Colonic mucosa (tissue), 4 donors: ENCODE measurements around the gene NARS2. TPM values are rescaled to one million over a fixed set of nuclear protein-coding genes. Genes with fewer than 3 reads are reported as not detected.

Experiments used
- DNase-seq: peaks from one replicate; pipeline ENCODE4 v3.0.0-alpha.2; 2020
- H3K27ac ChIP-seq: fragments of 200-600 bp; one replicate; pipeline ENCODE4 v1.8.0; 2021
- H3K27me3 ChIP-seq: fragments of 200-600 bp; one replicate; pipeline ENCODE4 v1.8.0; 2021
- H3K36me3 ChIP-seq: fragments of 200-600 bp; one replicate; pipeline ENCODE4 v1.8.0; 2021
- H3K4me1 ChIP-seq: fragments of 200-600 bp; one replicate; pipeline ENCODE4 v1.8.0; 2021; ENCODE audit warnings: mild to moderate bottlenecking
- H3K4me3 ChIP-seq: fragments of 200-600 bp; one replicate; pipeline ENCODE4 v1.8.0; 2021
- H3K9ac ChIP-seq, 2 donors: one replicate each; pipeline ENCODE4 v1.7.0; 2013; ENCODE audit warnings: control low read depth in 2 of 2, low read depth in 2 of 2, low read length in 2 of 2
- H3K9me3 ChIP-seq: fragments of 200-600 bp; one replicate; pipeline ENCODE4 v1.8.0; 2021
- intact Hi-C: fragments of 100-400 bp; cut with DNase I; formaldehyde crosslinking; loops from one replicate; pipeline ENCODE4 v1.14.1; 2022
- total RNA-seq, 2 donors: library from RNA; stranded (reverse); fragmentation: NEBNext Ultra II Directional in 1 of 2; extraction: Animal tissue kit (Norgen Biotek cat#: 25700) in 1 of 2; gene quantifications; one replicate each; pipeline ENCODE4 v1.2.1, GENCODE V29; 2021
- TF ChIP-seq, protein P1 (sequence below): fragments of 200-600 bp; IDR thresholded peaks from one replicate; pipeline ENCODE4 v1.8.0; 2022; ENCODE audit warnings: antibody characterized with exemption, mild to moderate bottlenecking
- donor health status: healthy.
- donor health status: DM: no; HTN: no; CAD: no.
- donor health status: DM: no; HTN: no; CAD: no.

Gene NARS2, protein sequence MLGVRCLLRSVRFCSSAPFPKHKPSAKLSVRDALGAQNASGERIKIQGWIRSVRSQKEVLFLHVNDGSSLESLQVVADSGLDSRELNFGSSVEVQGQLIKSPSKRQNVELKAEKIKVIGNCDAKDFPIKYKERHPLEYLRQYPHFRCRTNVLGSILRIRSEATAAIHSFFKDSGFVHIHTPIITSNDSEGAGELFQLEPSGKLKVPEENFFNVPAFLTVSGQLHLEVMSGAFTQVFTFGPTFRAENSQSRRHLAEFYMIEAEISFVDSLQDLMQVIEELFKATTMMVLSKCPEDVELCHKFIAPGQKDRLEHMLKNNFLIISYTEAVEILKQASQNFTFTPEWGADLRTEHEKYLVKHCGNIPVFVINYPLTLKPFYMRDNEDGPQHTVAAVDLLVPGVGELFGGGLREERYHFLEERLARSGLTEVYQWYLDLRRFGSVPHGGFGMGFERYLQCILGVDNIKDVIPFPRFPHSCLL
- 10 to 100 TPM; 15.0 to 23.7 TPM for total RNA-seq

DNA sequence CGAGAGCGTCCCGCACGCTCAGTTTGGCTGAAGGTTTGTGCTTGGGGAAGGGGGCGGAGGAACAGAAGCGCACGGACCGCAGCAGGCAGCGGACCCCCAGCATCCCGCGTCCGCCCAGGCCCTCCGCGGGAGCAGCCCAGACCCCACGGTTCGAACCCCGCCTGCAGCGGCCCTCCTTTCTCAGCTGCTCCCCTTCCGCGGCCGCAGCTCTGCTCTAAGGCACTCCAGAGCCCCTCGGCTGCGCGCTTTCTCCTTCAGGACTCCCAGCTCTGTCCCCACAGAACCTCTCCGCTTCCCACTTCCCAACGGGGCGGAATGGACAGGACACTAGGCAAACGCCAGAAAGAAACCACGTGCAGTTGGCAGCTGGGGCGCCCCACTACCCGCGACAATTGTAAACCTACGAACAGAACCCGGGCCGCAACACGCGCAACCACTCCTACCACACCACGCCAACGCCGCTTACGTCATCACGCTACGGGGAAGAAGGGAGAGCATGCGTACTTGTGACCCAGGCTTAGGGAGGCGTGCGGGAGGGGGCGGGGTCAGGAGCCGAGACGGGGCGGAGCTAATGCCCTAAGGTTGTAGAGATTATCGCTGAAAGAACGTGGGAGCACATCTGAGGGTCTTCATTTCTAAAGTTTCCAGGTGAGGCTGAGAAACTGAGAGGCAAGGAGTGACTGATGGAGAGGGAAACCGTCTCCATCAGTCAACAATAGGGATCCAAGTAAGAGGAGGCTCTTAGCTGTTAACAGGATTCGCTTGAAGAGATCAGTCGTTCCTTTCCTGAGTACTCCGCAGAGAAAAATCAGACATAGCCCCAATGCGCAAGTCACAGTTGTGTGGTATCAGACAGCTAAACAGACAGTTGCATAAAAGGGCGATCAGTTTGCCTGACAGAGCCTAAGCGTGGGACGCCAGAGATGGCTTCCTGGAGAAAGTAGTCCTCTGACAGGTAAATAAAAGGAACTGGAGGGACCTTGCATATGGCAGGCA lies at the start of gene NARS2:
NARS2 (minus strand) TSS at position 479 of the 996 bp plus-strand sequence; CDS start at position 103, 376 bp downstream.
- TF ChIP-seq, protein P1, sequence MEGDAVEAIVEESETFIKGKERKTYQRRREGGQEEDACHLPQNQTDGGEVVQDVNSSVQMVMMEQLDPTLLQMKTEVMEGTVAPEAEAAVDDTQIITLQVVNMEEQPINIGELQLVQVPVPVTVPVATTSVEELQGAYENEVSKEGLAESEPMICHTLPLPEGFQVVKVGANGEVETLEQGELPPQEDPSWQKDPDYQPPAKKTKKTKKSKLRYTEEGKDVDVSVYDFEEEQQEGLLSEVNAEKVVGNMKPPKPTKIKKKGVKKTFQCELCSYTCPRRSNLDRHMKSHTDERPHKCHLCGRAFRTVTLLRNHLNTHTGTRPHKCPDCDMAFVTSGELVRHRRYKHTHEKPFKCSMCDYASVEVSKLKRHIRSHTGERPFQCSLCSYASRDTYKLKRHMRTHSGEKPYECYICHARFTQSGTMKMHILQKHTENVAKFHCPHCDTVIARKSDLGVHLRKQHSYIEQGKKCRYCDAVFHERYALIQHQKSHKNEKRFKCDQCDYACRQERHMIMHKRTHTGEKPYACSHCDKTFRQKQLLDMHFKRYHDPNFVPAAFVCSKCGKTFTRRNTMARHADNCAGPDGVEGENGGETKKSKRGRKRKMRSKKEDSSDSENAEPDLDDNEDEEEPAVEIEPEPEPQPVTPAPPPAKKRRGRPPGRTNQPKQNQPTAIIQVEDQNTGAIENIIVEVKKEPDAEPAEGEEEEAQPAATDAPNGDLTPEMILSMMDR, result no peak
- H3K4me1 ChIP-seq, result no peaks in the 10 kb centered on the region
- peak within 1 kb of the TSS; percentile 91 to 93 for H3K9ac ChIP-seq
- intact Hi-C loops, result no loop called here
- peak within 1 kb of the TSS; percentile 97 for H3K4me3 ChIP-seq
- no peaks in the 10 kb centered on the region for H3K27me3 ChIP-seq
- peak; percentile 99 for DNase-seq
- H3K36me3 ChIP-seq, result no peaks in the 10 kb centered on the region
- peak within 1 kb of the TSS; percentile 87 for H3K27ac ChIP-seq
- H3K9me3 ChIP-seq, result no peaks in the 10 kb centered on the region

DNA sequence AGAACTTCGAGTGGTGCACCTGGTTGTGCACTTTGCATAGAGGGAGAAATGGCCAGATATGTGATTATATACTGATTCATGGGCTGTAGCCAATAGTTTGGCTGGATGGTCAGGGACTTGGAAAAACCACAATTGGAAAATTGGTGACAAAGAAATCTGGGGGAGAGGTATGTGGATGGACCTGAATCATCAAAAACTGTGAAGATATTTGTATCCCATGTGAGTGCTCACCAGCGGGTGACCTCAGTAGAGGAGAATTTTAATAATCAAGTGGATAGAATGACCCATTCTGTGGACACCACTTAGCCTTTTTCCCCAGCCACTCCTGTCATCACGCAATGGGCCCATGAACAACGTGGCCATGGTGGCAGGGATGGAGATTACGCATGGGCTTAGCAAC lies 48.0 kb upstream of the NARS2 start:
- no peak for DNase-seq
- no peak overlapping the region for H3K9ac ChIP-seq
- no peak overlapping the region for H3K4me3 ChIP-seq
- H3K27ac ChIP-seq, result no peak overlapping the region
- H3K36me3 ChIP-seq, result no peaks in the 10 kb centered on the region
- H3K4me1 ChIP-seq, result no peaks in the 10 kb centered on the region
- intact Hi-C loops, result no loop called here
- TF ChIP-seq, protein P1, result no peak
- H3K9me3 ChIP-seq, result no peaks in the 10 kb centered on the region
- H3K27me3 ChIP-seq, result no peaks in the 10 kb centered on the region

DNA sequence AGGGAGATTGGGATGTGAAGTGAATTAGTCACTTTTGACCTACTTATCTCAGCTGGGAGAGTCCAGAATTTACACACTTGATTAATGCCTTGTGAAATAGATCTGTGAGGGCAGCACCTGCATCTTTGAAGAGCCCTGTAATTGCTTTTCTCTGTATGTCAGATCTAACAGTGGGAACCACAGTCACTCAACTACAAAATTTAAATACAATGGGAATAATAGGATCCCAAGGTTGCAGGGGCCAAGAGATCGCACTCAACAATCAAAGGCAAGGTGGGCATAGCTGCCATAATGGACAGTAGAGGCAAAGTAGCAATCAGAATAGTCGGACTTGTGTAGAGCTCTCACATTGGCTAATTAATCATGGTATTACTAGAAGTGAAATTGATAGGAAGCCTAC lies 45.5 kb upstream of the NARS2 start:
- DNase-seq, result no peak
- H3K27ac ChIP-seq, result no peak overlapping the region
- H3K9ac ChIP-seq, result no peak overlapping the region
- no peaks in the 10 kb centered on the region for H3K9me3 ChIP-seq
- no peaks in the 10 kb centered on the region for H3K36me3 ChIP-seq
- H3K4me1 ChIP-seq, result no peaks in the 10 kb centered on the region
- H3K27me3 ChIP-seq, result no peaks in the 10 kb centered on the region
- intact Hi-C loops, result no loop called here
- no peak overlapping the region for H3K4me3 ChIP-seq
- TF ChIP-seq, protein P1, result no peak

DNA sequence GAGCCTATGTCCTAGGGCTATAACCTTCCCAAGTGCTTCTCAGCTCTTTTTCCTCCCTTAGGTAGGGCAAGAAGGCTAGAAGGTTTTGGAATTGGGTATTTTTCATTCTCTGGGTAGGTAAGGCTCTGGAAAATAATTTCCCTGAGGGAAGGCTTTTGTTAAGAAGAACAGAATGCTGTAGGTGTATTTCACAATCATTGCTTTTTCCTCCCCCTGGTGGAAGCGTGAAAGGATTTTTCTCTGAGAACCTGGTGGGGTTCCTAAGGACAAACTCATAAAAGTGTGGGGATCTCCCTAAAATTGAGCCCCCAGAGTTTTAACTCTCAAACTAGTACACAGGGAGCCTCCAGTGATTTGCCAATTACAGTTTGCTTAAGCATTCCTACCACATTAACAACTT lies 41.1 kb upstream of the NARS2 start:
- H3K4me3 ChIP-seq, result no peak overlapping the region
- no peak for DNase-seq
- no peak overlapping the region for H3K9ac ChIP-seq
- TF ChIP-seq, protein P1, result no peak
- no peaks in the 10 kb centered on the region for H3K27me3 ChIP-seq
- intact Hi-C loops, result no loop called here
- no peaks in the 10 kb centered on the region for H3K4me1 ChIP-seq
- no peaks in the 10 kb centered on the region for H3K9me3 ChIP-seq
- no peak overlapping the region for H3K27ac ChIP-seq
- H3K36me3 ChIP-seq, result no peaks in the 10 kb centered on the region

DNA sequence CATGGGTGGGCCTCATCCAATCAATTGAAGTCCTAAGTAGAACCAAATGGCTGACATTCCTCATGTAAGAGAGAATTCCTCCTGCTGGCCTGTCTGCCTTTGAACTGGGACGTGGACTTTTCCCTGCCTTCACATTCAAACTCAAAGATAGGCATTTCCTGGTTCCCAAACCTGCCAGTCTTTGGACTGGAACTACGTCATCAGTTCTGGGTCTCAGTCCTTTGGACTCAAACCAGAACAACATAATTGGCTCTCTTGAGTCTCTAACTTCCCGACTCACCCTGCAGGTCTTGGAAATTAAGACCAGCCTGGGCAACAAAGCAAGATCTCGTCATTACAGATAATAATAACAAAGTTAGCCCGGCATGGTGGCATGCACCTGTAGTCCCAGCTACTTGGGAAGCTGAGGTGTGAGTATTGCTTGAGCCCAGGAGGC lies 38.7 kb upstream of the NARS2 start:
- DNase-seq, result no peak
- intact Hi-C loops, result no loop called here

More for the DNA sequence above, 38.7 kb upstream of the NARS2 start:
- no peak overlapping the region for H3K9ac ChIP-seq
- no peaks in the 10 kb centered on the region for H3K9me3 ChIP-seq
- H3K4me3 ChIP-seq, result no peak overlapping the region
- H3K27me3 ChIP-seq, result no peaks in the 10 kb centered on the region
- H3K27ac ChIP-seq, result no peak overlapping the region
- TF ChIP-seq, protein P1, result no peak
- H3K4me1 ChIP-seq, result no peaks in the 10 kb centered on the region
- no peaks in the 10 kb centered on the region for H3K36me3 ChIP-seq
